HG02870 (cell line): ENCODE results near the gene LOC101059915.
"Not testable (repeated sequence)": the region's sequence is repeated elsewhere in the genome, so short reads cannot be mapped to it uniquely, and the experiment has no call there.

Experiments used
- ATAC-seq: cut with Tn5 transposase; IDR thresholded peaks from one replicate; pipeline ENCODE4 v1.9.1; 2021; ENCODE audit warnings: mild to moderate bottlenecking, moderate library complexity; ENCODE audit not compliant: unreplicated experiment

LOC101059915 gene

GRCh38 chrX:71671043-71671780 lies 3.9 kb downstream of the LOC101059915 start:
- no peak for ATAC-seq

- no peak for ATAC-seq
These were observed 4.6 kb downstream of the LOC101059915 start for GRCh38 chrX:71671938-71672337.

GRCh38 chrX:71675636-71676035 lies 8.3 kb downstream of the LOC101059915 start:
- not testable (repeated sequence) for ATAC-seq

- not testable (repeated sequence) for ATAC-seq
These were observed 8.9 kb downstream of the LOC101059915 start for GRCh38 chrX:71676068-71676795.

- not testable (repeated sequence) for ATAC-seq
These were observed 9.8 kb downstream of the LOC101059915 start for GRCh38 chrX:71677195-71677594.

- ATAC-seq: no peak
These were observed 12.3 kb downstream of the LOC101059915 start for GRCh38 chrX:71679575-71680207.

- ATAC-seq: peak; percentile 48
These were observed 29.5 kb downstream of the LOC101059915 start for GRCh38 chrX:71696641-71697465.

- peak; percentile 41 for ATAC-seq
These were observed 30.3 kb downstream of the LOC101059915 start for GRCh38 chrX:71697466-71698298.

GRCh38 chrX:71698299-71699022 lies 31.1 kb downstream of the LOC101059915 start:
- ATAC-seq: not testable (repeated sequence)

GRCh38 chrX:71699023-71699344 lies 31.6 kb downstream of the LOC101059915 start:
- ATAC-seq: not testable (repeated sequence)

GRCh38 chrX:71702853-71703252 lies 35.5 kb downstream of the LOC101059915 start:
- ATAC-seq: not testable (repeated sequence)

- not testable (repeated sequence) for ATAC-seq
These were observed 46.7 kb downstream of the LOC101059915 start for GRCh38 chrX:71714064-71714463.

GRCh38 chrX:71715551-71715950 lies 48.2 kb downstream of the LOC101059915 start:
- not testable (repeated sequence) for ATAC-seq

GRCh38 chrX:71716323-71716722 lies 49.0 kb downstream of the LOC101059915 start:
- not testable (repeated sequence) for ATAC-seq

GRCh38 chrX:71718185-71718584 lies 50.8 kb downstream of the LOC101059915 start, which contains the start of gene CXorf49:
TSS of gene CXorf49 (minus strand) at chrX:71718285. CDS start at chrX:71718151, 134 bp downstream.
- ATAC-seq: not testable (repeated sequence)

- ATAC-seq: not testable (repeated sequence)
These were observed 51.8 kb downstream of the LOC101059915 start for GRCh38 chrX:71719195-71719594.

GRCh38 chrX:71720289-71720886 lies 53.0 kb downstream of the LOC101059915 start:
- ATAC-seq: not testable (repeated sequence)
